GM19023 (cell line): ENCODE data around the gene FAM114A1.
"Not testable (repeated sequence)": the region's sequence is repeated elsewhere in the genome, so short reads cannot be mapped to it uniquely, and the experiment has no call there.

Source experiments
- ATAC-seq: cut with Tn5 transposase; IDR thresholded peaks from one replicate; pipeline ENCODE4 v1.9.1; 2021; ENCODE audit warnings: mild to moderate bottlenecking, moderate library complexity; ENCODE audit not compliant: unreplicated experiment

FAM114A1 gene

GRCh38 chr4:38928974-38929373 lies 61.4 kb downstream of the FAM114A1 start:
- no peak for ATAC-seq

- ATAC-seq = peak; percentile 69
Observed at GRCh38 chr4:38930204-38930603, 62.6 kb downstream of the FAM114A1 start.

- ATAC-seq = no peak
Observed at GRCh38 chr4:38930707-38931106, 63.1 kb downstream of the FAM114A1 start.

GRCh38 chr4:38931125-38931524 lies 63.5 kb downstream of the FAM114A1 start:
- ATAC-seq = no peak

- no peak for ATAC-seq
Observed at GRCh38 chr4:38935391-38936073, 67.9 kb downstream of the FAM114A1 start.

GRCh38 chr4:38939165-38939564 lies 71.6 kb downstream of the FAM114A1 start:
- ATAC-seq = peak; percentile 74

- ATAC-seq = no peak
Observed at GRCh38 chr4:38940476-38940875, 72.9 kb downstream of the FAM114A1 start.

- ATAC-seq = not testable (repeated sequence)
Observed at GRCh38 chr4:38941906-38942305, 74.3 kb downstream of the FAM114A1 start.

- no peak for ATAC-seq
Observed at GRCh38 chr4:38943343-38943742, 75.7 kb downstream of the FAM114A1 start.

GRCh38 chr4:38944440-38944839 lies 76.8 kb downstream of the FAM114A1 start:
- no peak for ATAC-seq

GRCh38 chr4:38946919-38947318 lies 79.3 kb downstream of the FAM114A1 start:
- ATAC-seq = no peak

GRCh38 chr4:38948551-38948950 lies 80.9 kb downstream of the FAM114A1 start:
- ATAC-seq = no peak

GRCh38 chr4:38949411-38950051 lies 81.9 kb downstream of the FAM114A1 start:
- no peak for ATAC-seq

GRCh38 chr4:38950159-38950558 lies 82.6 kb downstream of the FAM114A1 start:
- ATAC-seq = no peak

- ATAC-seq = no peak
Observed at GRCh38 chr4:38950734-38951133, 83.1 kb downstream of the FAM114A1 start.

GRCh38 chr4:38951598-38951997 lies 84.0 kb downstream of the FAM114A1 start:
- no peak for ATAC-seq

- ATAC-seq = no peak
Observed at GRCh38 chr4:38952017-38952416, 84.4 kb downstream of the FAM114A1 start.

GRCh38 chr4:38954727-38955126 lies 87.1 kb downstream of the FAM114A1 start:
- ATAC-seq = no peak

GRCh38 chr4:38955957-38956356 lies 88.4 kb downstream of the FAM114A1 start:
- ATAC-seq = no peak

- no peak for ATAC-seq
Observed at GRCh38 chr4:38957261-38957815, 89.7 kb downstream of the FAM114A1 start.

GRCh38 chr4:38957893-38958292 lies 90.3 kb downstream of the FAM114A1 start:
- no peak for ATAC-seq

- no peak for ATAC-seq
Observed at GRCh38 chr4:38958453-38959190, 91.0 kb downstream of the FAM114A1 start.
